Kidney epithelial cell (primary cell): ENCODE measurements around the gene SEMA5A. TPM values are rescaled to one million over a fixed set of nuclear protein-coding genes. Genes with fewer than 3 reads are reported as not detected.

Source experiments
- DNase-seq: peaks from one replicate; pipeline ENCODE4 v3.0.0-alpha.2; 2010; ENCODE audit warnings: low read depth
- H3K27me3 ChIP-seq: 2 replicates; pipeline ENCODE4 v1.6.0; 2011; ENCODE audit warnings: low read length; ENCODE audit not compliant: control insufficient read depth, insufficient read depth
- H3K36me3 ChIP-seq: 2 replicates; pipeline ENCODE4 v1.5.1; 2011; ENCODE audit warnings: low read length; ENCODE audit not compliant: control insufficient read depth, insufficient read depth
- H3K4me3 ChIP-seq: 2 replicates; pipeline ENCODE4 v1.5.1; 2011; ENCODE audit warnings: low read depth, mild to moderate bottlenecking, control low read depth, low read length
- CTCF ChIP-seq: IDR thresholded peaks from 2 replicates; pipeline ENCODE4 v1.5.1; 2011; ENCODE audit warnings: mild to moderate bottlenecking, moderate library complexity, low read length, control low read depth, inconsistent platforms; ENCODE audit not compliant: insufficient read depth, poor library complexity, severe bottlenecking
- total RNA-seq: library from RNA; depleted of rRNA; stranded (reverse); fragments of >200 nt; gene quantifications from 2 replicates; pipeline ENCODE4 v1.2.3, GENCODE V29; 2015

The SEMA5A gene
- total RNA-seq, 1 donor from 2014 or later: 4.7 TPM

GRCh38 chr5:9212605-9213004 is 333.3 kb downstream of the SEMA5A start:
- Histone ChIP-seq H3K36me3 (no peaks in the 10 kb centered on the region), H3K27me3 (no peaks in the 10 kb centered on the region), H3K4me3 (no peak overlapping the region)
- TF ChIP-seq CTCF: no peak
- no peak for DNase-seq

DNA sequence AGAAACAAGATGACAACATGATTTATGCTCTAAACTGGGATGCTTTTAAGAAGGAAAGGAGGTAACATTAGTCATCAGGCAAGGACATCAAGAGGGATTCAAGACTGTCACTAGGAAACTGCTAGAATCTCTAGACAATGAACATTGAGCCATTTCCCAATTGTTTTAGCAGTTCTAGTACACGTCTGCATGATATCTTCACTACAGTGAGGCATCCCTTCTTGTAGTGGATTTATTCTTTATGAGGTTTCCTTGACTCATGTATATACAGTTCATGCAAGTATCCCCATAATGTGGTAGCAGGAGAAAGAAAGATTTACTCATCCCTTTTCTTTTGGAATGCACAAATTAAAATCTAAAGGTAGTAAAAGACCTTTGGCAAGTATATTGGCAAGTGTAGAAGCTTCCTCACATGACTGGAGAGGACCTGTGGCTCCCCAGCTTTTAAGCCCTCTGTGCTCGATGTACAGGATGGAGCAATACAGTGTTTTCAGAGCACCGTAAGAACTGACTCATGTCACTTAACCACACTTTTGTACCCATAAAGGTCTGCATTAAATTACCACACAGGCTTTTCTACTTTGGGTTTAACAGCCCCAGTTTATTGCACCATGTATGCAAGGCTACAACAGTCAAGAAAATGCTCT is 335.9 kb downstream of the SEMA5A start:
- Histone ChIP-seq H3K36me3 (no peaks in the 10 kb centered on the region), H3K4me3 (no peak overlapping the region), H3K27me3 (no peaks in the 10 kb centered on the region)
- no peak for DNase-seq
- no peak for TF ChIP-seq CTCF

GRCh38 chr5:9207817-9208418 is 338.0 kb downstream of the SEMA5A start:
- no peak for DNase-seq
- Histone ChIP-seq H3K36me3 (no peaks in the 10 kb centered on the region), H3K27me3 (no peaks in the 10 kb centered on the region), H3K4me3 (no peak overlapping the region)
- TF ChIP-seq CTCF: no peak

GRCh38 chr5:9202636-9203035 is 343.2 kb downstream of the SEMA5A start:
- DNase-seq: no peak
- no peak for TF ChIP-seq CTCF
- Histone ChIP-seq H3K4me3 (no peak overlapping the region), H3K36me3 (no peaks in the 10 kb centered on the region), H3K27me3 (no peaks in the 10 kb centered on the region)

DNA sequence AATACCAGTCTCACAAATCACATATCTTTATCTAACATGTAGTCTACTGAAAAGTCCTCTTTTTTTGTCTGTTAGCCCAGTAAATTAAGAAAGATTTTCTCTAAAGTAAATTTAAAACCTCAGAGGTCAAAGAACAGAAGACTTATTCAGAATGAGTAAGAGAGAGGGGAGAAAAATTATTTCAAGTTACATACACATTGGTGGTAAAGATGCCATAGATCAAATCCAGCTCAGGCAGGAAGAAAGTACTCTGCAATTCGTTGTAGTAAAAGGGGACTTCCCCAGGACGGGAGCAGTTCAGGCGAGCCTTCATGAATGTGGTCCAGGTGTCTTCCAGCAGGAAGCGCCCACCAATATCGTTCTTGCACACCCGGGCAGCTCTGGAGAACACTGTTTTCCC is 344.1 kb downstream of the SEMA5A start:
- Histone ChIP-seq H3K27me3 (no peaks in the 10 kb centered on the region), H3K36me3 (no peaks in the 10 kb centered on the region), H3K4me3 (no peak overlapping the region)
- no peak for TF ChIP-seq CTCF
- no peak for DNase-seq

GRCh38 chr5:9201011-9201410 is 344.9 kb downstream of the SEMA5A start:
- no peaks in the 10 kb centered on the region for H3K27me3 ChIP-seq
- no peak for TF ChIP-seq CTCF
- no peak for DNase-seq
- no peak overlapping the region for H3K4me3 ChIP-seq
- H3K36me3 ChIP-seq: no peaks in the 10 kb centered on the region
